HepG2 (cell line): ENCODE results near the gene GRIN3B. TPM values are rescaled to one million over a fixed set of nuclear protein-coding genes. Genes with fewer than 3 reads are reported as not detected.

ENCODE experiments used
- AGO1 ChIP-seq: fragments of 200-400 bp; formaldehyde crosslinking; IDR thresholded peaks from 2 replicates; pipeline ENCODE4 v1.6.1; 2017; ENCODE audit warnings: mild to moderate bottlenecking, low read depth, low read length, moderate library complexity; ENCODE audit not compliant: poor library complexity, severe bottlenecking
- POLR2AphosphoS5 ChIP-seq: IDR thresholded peaks from 2 replicates; pipeline ENCODE4 v1.6.1; 2012; ENCODE audit warnings: low read depth, low read length
- ZBTB1 ChIP-seq: sonication (generic); formaldehyde crosslinking; IDR thresholded peaks from 2 replicates; pipeline ENCODE4 v1.4.0; 2020; ENCODE audit warnings: missing genetic modification reagents, borderline replicate concordance
- ZBTB21 ChIP-seq: sonication (generic); formaldehyde crosslinking; IDR thresholded peaks from 2 replicates; pipeline ENCODE4 v1.4.0; 2020; ENCODE audit warnings: missing genetic modification reagents
- ZBTB8A ChIP-seq: sonication (generic); formaldehyde crosslinking; IDR thresholded peaks from 2 replicates; pipeline ENCODE4 v1.4.0; 2020; ENCODE audit warnings: mild to moderate bottlenecking, low read depth, missing genetic modification reagents, borderline replicate concordance
- ZNF557 ChIP-seq: sonication (generic); formaldehyde crosslinking; IDR thresholded peaks from 2 replicates; pipeline ENCODE4 v1.4.0; 2020; ENCODE audit warnings: missing genetic modification reagents
- ZNF563 ChIP-seq: sonication (generic); formaldehyde crosslinking; IDR thresholded peaks from 2 replicates; pipeline ENCODE4 v1.8.0; 2022; ENCODE audit warnings: mild to moderate bottlenecking, moderate library complexity, missing genetic modification reagents
- ZNF749 ChIP-seq: sonication (generic); formaldehyde crosslinking; IDR thresholded peaks from 2 replicates; pipeline ENCODE4 v1.8.0; 2022; ENCODE audit warnings: mild to moderate bottlenecking, missing genetic modification reagents, moderate library complexity, borderline replicate concordance
- ZNF841 ChIP-seq: sonication (generic); formaldehyde crosslinking; IDR thresholded peaks from 2 replicates; pipeline ENCODE4 v1.8.1; 2023; ENCODE audit warnings: missing genetic modification reagents, borderline replicate concordance
- polyA plus RNA-seq, 8 experiments: library from polyadenylated mRNA; depleted of rRNA in 3 of 8; stranded (reverse) in 7 of 8; unstranded in 1 of 8; fragments of >200 nt; fragmentation: Illumina TruSeq in 4 of 8; extraction: Trizol in 4 of 8; gene quantifications; 2 replicates each; pipeline versions ENCODE4 v1.2.1 to v1.2.3, GENCODE V29; 2011 to 2016; ENCODE audit warnings: low read depth in 4 of 8, missing spikeins in 1 of 8, mixed read lengths in 1 of 8; ENCODE audit not compliant: insufficient read depth in 1 of 8
- total RNA-seq, 5 experiments: library from RNA; depleted of rRNA; stranded (reverse); fragments of >200 nt; fragmentation: Illumina TruSeq; extraction: Trizol; gene quantifications; 2 replicates each; pipeline ENCODE4 v1.2.3, GENCODE V29; 2016; ENCODE audit warnings: low read depth in 1 of 5
- TF ChIP-seq, protein P1 (sequence below): IDR thresholded peaks from 2 replicates; pipeline ENCODE4 v1.6.1; 2016; ENCODE audit warnings: low read depth, missing genetic modification reagents, missing compliant biosample characterization
- TF ChIP-seq, protein P2 (sequence below): sonication (generic); formaldehyde crosslinking; IDR thresholded peaks from 2 replicates; pipeline ENCODE4 v1.4.0; 2020; ENCODE audit warnings: missing genetic modification reagents
- TF ChIP-seq, protein P3 (sequence below): sonication (generic); formaldehyde crosslinking; IDR thresholded peaks from 2 replicates; pipeline ENCODE4 v1.4.0; 2020; ENCODE audit warnings: missing genetic modification reagents
- TF ChIP-seq, protein P4 (sequence below): sonication (generic); formaldehyde crosslinking; IDR thresholded peaks from 2 replicates; pipeline ENCODE4 v1.4.0; 2020; ENCODE audit warnings: missing genetic modification reagents
- TF ChIP-seq, protein P5 (sequence below): sonication (generic); formaldehyde crosslinking; IDR thresholded peaks from 2 replicates; pipeline ENCODE4 v1.5.0; 2020; ENCODE audit warnings: mild to moderate bottlenecking, missing genetic modification reagents, borderline replicate concordance

Gene GRIN3B
- total and polyA plus RNA-seq, 2 of the 13 experiments (the other 11 are each of a cell fraction or from before 2014, with no cell fraction given): 0.07 to 0.20 TPM

DNA sequence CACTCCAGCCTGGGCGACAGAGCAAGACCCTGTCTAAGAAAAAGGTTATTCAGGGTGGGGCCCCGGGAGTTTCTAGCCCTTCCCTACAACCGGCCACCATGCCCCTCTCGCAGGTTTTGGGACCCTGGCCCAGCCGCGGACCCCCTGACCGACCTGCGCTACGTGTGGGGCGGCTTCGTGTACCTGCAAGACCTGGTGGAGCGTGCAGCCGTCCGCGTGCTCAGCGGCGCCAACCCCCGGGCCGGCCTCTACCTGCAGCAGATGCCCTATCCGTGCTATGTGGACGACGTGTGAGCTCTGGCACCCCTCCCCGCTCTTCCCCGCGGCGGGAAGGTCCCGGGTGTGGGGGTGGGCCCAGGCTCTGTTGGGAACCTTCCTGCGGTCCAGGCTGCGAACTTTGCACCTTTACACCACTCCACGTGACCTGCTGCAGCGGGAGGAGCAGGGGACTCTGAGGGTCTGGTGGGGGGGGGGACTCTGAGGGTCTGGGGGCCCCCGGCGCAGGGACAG, 46.0 kb downstream of the GRIN3B start (continued):
- TF ChIP-seq, protein P1, sequence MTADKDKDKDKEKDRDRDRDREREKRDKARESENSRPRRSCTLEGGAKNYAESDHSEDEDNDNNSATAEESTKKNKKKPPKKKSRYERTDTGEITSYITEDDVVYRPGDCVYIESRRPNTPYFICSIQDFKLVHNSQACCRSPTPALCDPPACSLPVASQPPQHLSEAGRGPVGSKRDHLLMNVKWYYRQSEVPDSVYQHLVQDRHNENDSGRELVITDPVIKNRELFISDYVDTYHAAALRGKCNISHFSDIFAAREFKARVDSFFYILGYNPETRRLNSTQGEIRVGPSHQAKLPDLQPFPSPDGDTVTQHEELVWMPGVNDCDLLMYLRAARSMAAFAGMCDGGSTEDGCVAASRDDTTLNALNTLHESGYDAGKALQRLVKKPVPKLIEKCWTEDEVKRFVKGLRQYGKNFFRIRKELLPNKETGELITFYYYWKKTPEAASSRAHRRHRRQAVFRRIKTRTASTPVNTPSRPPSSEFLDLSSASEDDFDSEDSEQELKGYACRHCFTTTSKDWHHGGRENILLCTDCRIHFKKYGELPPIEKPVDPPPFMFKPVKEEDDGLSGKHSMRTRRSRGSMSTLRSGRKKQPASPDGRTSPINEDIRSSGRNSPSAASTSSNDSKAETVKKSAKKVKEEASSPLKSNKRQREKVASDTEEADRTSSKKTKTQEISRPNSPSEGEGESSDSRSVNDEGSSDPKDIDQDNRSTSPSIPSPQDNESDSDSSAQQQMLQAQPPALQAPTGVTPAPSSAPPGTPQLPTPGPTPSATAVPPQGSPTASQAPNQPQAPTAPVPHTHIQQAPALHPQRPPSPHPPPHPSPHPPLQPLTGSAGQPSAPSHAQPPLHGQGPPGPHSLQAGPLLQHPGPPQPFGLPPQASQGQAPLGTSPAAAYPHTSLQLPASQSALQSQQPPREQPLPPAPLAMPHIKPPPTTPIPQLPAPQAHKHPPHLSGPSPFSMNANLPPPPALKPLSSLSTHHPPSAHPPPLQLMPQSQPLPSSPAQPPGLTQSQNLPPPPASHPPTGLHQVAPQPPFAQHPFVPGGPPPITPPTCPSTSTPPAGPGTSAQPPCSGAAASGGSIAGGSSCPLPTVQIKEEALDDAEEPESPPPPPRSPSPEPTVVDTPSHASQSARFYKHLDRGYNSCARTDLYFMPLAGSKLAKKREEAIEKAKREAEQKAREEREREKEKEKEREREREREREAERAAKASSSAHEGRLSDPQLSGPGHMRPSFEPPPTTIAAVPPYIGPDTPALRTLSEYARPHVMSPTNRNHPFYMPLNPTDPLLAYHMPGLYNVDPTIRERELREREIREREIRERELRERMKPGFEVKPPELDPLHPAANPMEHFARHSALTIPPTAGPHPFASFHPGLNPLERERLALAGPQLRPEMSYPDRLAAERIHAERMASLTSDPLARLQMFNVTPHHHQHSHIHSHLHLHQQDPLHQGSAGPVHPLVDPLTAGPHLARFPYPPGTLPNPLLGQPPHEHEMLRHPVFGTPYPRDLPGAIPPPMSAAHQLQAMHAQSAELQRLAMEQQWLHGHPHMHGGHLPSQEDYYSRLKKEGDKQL (CRISPR knock-in tag): no peak
- TF ChIP-seq ZNF841: no peak
- TF ChIP-seq, protein P2, sequence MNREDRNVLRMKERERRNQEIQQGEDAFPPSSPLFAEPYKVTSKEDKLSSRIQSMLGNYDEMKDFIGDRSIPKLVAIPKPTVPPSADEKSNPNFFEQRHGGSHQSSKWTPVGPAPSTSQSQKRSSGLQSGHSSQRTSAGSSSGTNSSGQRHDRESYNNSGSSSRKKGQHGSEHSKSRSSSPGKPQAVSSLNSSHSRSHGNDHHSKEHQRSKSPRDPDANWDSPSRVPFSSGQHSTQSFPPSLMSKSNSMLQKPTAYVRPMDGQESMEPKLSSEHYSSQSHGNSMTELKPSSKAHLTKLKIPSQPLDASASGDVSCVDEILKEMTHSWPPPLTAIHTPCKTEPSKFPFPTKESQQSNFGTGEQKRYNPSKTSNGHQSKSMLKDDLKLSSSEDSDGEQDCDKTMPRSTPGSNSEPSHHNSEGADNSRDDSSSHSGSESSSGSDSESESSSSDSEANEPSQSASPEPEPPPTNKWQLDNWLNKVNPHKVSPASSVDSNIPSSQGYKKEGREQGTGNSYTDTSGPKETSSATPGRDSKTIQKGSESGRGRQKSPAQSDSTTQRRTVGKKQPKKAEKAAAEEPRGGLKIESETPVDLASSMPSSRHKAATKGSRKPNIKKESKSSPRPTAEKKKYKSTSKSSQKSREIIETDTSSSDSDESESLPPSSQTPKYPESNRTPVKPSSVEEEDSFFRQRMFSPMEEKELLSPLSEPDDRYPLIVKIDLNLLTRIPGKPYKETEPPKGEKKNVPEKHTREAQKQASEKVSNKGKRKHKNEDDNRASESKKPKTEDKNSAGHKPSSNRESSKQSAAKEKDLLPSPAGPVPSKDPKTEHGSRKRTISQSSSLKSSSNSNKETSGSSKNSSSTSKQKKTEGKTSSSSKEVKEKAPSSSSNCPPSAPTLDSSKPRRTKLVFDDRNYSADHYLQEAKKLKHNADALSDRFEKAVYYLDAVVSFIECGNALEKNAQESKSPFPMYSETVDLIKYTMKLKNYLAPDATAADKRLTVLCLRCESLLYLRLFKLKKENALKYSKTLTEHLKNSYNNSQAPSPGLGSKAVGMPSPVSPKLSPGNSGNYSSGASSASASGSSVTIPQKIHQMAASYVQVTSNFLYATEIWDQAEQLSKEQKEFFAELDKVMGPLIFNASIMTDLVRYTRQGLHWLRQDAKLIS (CRISPR knock-in tag): no peak
- TF ChIP-seq, protein P3, sequence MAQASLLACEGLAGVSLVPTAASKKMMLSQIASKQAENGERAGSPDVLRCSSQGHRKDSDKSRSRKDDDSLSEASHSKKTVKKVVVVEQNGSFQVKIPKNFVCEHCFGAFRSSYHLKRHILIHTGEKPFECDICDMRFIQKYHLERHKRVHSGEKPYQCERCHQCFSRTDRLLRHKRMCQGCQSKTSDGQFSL (CRISPR knock-in tag): no peak; the same call in none of the 2 replicates
- TF ChIP-seq, protein P4, sequence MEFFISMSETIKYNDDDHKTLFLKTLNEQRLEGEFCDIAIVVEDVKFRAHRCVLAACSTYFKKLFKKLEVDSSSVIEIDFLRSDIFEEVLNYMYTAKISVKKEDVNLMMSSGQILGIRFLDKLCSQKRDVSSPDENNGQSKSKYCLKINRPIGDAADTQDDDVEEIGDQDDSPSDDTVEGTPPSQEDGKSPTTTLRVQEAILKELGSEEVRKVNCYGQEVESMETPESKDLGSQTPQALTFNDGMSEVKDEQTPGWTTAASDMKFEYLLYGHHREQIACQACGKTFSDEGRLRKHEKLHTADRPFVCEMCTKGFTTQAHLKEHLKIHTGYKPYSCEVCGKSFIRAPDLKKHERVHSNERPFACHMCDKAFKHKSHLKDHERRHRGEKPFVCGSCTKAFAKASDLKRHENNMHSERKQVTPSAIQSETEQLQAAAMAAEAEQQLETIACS (CRISPR knock-in tag): no peak
- TF ChIP-seq ZNF563 (CRISPR knock-in tag): peak; percentile 91; the same call in 1 of the 2 replicates
- TF ChIP-seq POLR2AphosphoS5: no peak
- no peak for TF ChIP-seq AGO1
- TF ChIP-seq ZNF557 (CRISPR knock-in tag): peak; percentile 64; the same call in 1 of the 2 replicates
- no peak for TF ChIP-seq ZBTB21 (CRISPR knock-in tag)
- no peak for TF ChIP-seq ZBTB8A (CRISPR knock-in tag)
- TF ChIP-seq ZNF749 (CRISPR knock-in tag): no peak
- TF ChIP-seq, protein P5, sequence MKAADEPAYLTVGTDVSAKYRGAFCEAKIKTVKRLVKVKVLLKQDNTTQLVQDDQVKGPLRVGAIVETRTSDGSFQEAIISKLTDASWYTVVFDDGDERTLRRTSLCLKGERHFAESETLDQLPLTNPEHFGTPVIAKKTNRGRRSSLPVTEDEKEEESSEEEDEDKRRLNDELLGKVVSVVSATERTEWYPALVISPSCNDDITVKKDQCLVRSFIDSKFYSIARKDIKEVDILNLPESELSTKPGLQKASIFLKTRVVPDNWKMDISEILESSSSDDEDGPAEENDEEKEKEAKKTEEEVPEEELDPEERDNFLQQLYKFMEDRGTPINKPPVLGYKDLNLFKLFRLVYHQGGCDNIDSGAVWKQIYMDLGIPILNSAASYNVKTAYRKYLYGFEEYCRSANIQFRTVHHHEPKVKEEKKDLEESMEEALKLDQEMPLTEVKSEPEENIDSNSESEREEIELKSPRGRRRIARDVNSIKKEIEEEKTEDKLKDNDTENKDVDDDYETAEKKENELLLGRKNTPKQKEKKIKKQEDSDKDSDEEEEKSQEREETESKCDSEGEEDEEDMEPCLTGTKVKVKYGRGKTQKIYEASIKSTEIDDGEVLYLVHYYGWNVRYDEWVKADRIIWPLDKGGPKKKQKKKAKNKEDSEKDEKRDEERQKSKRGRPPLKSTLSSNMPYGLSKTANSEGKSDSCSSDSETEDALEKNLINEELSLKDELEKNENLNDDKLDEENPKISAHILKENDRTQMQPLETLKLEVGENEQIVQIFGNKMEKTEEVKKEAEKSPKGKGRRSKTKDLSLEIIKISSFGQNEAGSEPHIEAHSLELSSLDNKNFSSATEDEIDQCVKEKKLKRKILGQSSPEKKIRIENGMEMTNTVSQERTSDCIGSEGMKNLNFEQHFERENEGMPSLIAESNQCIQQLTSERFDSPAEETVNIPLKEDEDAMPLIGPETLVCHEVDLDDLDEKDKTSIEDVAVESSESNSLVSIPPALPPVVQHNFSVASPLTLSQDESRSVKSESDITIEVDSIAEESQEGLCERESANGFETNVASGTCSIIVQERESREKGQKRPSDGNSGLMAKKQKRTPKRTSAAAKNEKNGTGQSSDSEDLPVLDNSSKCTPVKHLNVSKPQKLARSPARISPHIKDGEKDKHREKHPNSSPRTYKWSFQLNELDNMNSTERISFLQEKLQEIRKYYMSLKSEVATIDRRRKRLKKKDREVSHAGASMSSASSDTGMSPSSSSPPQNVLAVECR (CRISPR knock-in tag): peak; percentile 36; the same call in 1 of the 2 replicates
- no peak for TF ChIP-seq ZBTB1 (CRISPR knock-in tag)
